PC-9 (cell line): Measurements from ENCODE around the gene GPS1. TPM values are rescaled to one million over a fixed set of nuclear protein-coding genes. Genes with fewer than 3 reads are reported as not detected.

Experiments
- BruUV-seq: library from RNA; stranded (reverse); fragments of 400-500 nt; replicated peaks from 2 replicates; lab custom pipeline; 2021; lab: Mats Ljungman, UMichigan
- CTCF ChIA-PET: fragments of 300-600 bp; sonication (Branson Sonifier 250); formaldehyde crosslinking; loops from one replicate; lab custom pipeline; 2022; ENCODE audit warnings: antibody characterized with exemption; lab: Charles Lee
- POLR2A ChIA-PET: fragments of 300-600 bp; sonication (Branson Sonifier 250); formaldehyde crosslinking; loops from one replicate; lab custom pipeline; 2022; ENCODE audit warnings: antibody characterized with exemption; ENCODE audit not compliant: unreplicated experiment; lab: Charles Lee
- DNase-seq, 2 experiments: peaks; one replicate each; pipeline versions ENCODE4 v3.0.0 to v3.0.0-alpha.2; 2015 to 2022; ENCODE audit warnings: mixed read lengths in 1 of 2
- H2AFZ ChIP-seq: fragments of 200-600 bp; sonication (generic); 2 replicates; pipeline ENCODE4 v1.8.1; 2017; ENCODE audit warnings: antibody characterized with exemption
- H3F3A ChIP-seq: fragments of 200-600 bp; sonication (generic); 2 replicates; pipeline ENCODE4 v1.8.1; 2017; ENCODE audit warnings: antibody characterized with exemption, mild to moderate bottlenecking, low read depth; ENCODE audit not compliant: insufficient read depth
- H3K27ac ChIP-seq: fragments of 200-600 bp; sonication (generic); 2 replicates; pipeline ENCODE4 v1.6.1; 2016; ENCODE audit warnings: mixed run types
- H3K27me3 ChIP-seq: fragments of 200-600 bp; sonication (generic); 2 replicates; pipeline ENCODE4 v1.6.1; 2016; ENCODE audit warnings: low read depth, mixed run types; ENCODE audit not compliant: insufficient read depth
- H3K36me3 ChIP-seq: fragments of 200-600 bp; sonication (generic); 2 replicates; pipeline ENCODE4 v1.6.1; 2016; ENCODE audit warnings: low read depth, mixed run types
- H3K4me1 ChIP-seq: fragments of 200-600 bp; sonication (generic); replicated peaks from 2 replicates; pipeline ENCODE4 v1.6.1; 2016; ENCODE audit warnings: mixed run types; ENCODE audit not compliant: insufficient read depth
- H3K4me2 ChIP-seq: fragments of 200-600 bp; sonication (generic); 2 replicates; pipeline ENCODE4 v1.6.1; 2017; ENCODE audit warnings: mixed run types
- H3K4me3 ChIP-seq: fragments of 200-600 bp; sonication (generic); 2 replicates; pipeline ENCODE4 v1.6.1; 2016; ENCODE audit warnings: mixed run types
- H3K79me2 ChIP-seq: fragments of 200-600 bp; sonication (generic); 2 replicates; pipeline ENCODE4 v1.6.1; 2017; ENCODE audit warnings: low read depth, mixed run types
- H3K9me2 ChIP-seq: fragments of 200-600 bp; sonication (generic); 2 replicates; pipeline ENCODE4 v1.8.1; 2017; ENCODE audit warnings: mild to moderate bottlenecking; ENCODE audit not compliant: insufficient read depth
- H3K9me3 ChIP-seq: fragments of 200-600 bp; sonication (generic); 2 replicates; pipeline ENCODE4 v1.8.1; 2016; ENCODE audit warnings: low read depth; ENCODE audit not compliant: insufficient read depth
- H4K20me1 ChIP-seq: fragments of 200-600 bp; sonication (generic); 2 replicates; pipeline ENCODE4 v1.8.1; 2017; ENCODE audit not compliant: insufficient read depth
- EZH2 ChIP-seq: fragments of 200-600 bp; sonication (generic); IDR thresholded peaks from 2 replicates; pipeline ENCODE4 v1.8.0; 2017; ENCODE audit warnings: antibody characterized with exemption, low read depth
- intact Hi-C: fragments of 100-400 bp; cut with micrococcal nuclease; formaldehyde crosslinking; loops from one replicate; pipeline ENCODE4 v1.10.0; 2022; ENCODE audit not compliant: unreplicated experiment
- total RNA-seq: library from RNA; stranded (reverse); gene quantifications from 2 replicates; pipeline ENCODE4 v1.2.3, GENCODE V29; 2021
- TF ChIP-seq, protein P1 (sequence below): fragments of 200-600 bp; sonication (generic); conservative IDR thresholded peaks from 2 replicates; pipeline ENCODE4 v1.6.1; 2017; ENCODE audit warnings: mixed run types, antibody characterized with exemption, mild to moderate bottlenecking, moderate library complexity

The GPS1 gene
- total RNA-seq, 1 experiment from 2014 or later, result 121 TPM

DNA sequence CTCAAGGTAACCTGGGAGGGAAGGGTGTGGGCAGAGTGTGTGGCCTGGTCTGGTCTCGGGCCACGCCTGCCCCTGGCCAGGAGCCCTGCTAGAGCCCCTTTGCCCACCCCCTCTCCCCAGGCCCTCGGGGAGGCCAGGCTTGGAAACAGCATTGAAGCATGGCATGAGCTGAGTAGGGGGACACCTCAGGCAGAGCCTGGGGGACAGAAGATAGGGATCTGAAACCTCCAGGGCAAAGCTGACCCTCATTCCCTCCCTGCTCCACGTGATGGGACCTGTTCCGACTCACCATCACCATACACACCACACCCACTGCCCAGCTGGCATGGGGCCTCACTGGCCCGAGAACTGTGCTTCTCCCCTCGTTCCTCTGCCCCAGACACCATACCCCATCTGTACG is 2.6 kb upstream of the GPS1 start:
- no peak for DNase-seq
- BruUV-seq, result no TSS peak
- H3K27ac ChIP-seq, result no peak overlapping the region
- no peaks in the 10 kb centered on the region for H3K4me1 ChIP-seq
- peaks cover 13% of the 10 kb centered on the region for H3K79me2 ChIP-seq
- intact Hi-C loops, result no loop called here
- H3K36me3 ChIP-seq, result no peaks in the 10 kb centered on the region
- H3K9me2 ChIP-seq, result no peaks in the 10 kb centered on the region
- H3K27me3 ChIP-seq, result no peaks in the 10 kb centered on the region
- no peak for TF ChIP-seq EZH2
- TF ChIP-seq, protein P1, sequence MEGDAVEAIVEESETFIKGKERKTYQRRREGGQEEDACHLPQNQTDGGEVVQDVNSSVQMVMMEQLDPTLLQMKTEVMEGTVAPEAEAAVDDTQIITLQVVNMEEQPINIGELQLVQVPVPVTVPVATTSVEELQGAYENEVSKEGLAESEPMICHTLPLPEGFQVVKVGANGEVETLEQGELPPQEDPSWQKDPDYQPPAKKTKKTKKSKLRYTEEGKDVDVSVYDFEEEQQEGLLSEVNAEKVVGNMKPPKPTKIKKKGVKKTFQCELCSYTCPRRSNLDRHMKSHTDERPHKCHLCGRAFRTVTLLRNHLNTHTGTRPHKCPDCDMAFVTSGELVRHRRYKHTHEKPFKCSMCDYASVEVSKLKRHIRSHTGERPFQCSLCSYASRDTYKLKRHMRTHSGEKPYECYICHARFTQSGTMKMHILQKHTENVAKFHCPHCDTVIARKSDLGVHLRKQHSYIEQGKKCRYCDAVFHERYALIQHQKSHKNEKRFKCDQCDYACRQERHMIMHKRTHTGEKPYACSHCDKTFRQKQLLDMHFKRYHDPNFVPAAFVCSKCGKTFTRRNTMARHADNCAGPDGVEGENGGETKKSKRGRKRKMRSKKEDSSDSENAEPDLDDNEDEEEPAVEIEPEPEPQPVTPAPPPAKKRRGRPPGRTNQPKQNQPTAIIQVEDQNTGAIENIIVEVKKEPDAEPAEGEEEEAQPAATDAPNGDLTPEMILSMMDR, result no peak
- H3K4me2 ChIP-seq, result no peak overlapping the region
- CTCF ChIA-PET, result no interaction called here
- no peaks in the 10 kb centered on the region for H3K9me3 ChIP-seq
- no peaks in the 10 kb centered on the region for H3F3A ChIP-seq
- H2AFZ ChIP-seq, result no peak overlapping the region
- POLR2A ChIA-PET, result no interaction called here
- no peaks in the 10 kb centered on the region for H4K20me1 ChIP-seq
- H3K4me3 ChIP-seq, result no peak overlapping the region

DNA sequence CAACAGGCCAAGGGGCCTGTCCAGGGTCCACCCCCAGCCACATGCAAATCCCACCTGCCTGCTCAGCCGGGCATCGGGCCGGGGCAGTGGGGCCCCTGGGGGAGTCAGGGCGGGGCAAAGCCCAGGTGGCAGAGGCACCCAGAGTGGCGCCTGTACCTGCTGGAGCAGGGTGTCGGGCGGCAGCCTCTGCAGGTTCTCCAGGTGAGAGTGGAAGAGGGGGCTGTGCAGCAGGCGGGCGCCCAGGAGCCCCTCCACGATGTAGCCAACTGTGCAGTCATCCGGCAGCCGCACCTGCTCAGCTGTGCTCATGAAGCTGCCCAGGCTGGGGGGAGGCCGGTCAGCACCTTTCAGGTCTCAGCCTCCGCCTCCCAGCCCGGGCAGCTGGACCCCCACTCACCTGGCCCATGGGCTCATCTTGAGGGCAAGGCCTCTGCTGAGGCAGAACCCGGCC is 2.2 kb upstream of the GPS1 start:
- H4K20me1 ChIP-seq, result no peaks in the 10 kb centered on the region
- no peak overlapping the region for H3K4me3 ChIP-seq
- peaks cover 13% of the 10 kb centered on the region for H3K79me2 ChIP-seq
- BruUV-seq, result no TSS peak
- TF ChIP-seq, protein P1, result no peak
- no peak for TF ChIP-seq EZH2
- H3K36me3 ChIP-seq, result no peaks in the 10 kb centered on the region
- H3K4me2 ChIP-seq, result no peak overlapping the region
- intact Hi-C loops, result no loop called here
- no peak overlapping the region for H2AFZ ChIP-seq
- H3K27me3 ChIP-seq, result no peaks in the 10 kb centered on the region
- ChIA-PET CTCF (interaction anchor here (0.6 kb wide), 1 partner anchor 14 kb away, joined by 3 read pairs; no protein-coding TSS in a partner anchor), POLR2A (no interaction called here)
- no peaks in the 10 kb centered on the region for H3F3A ChIP-seq
- no peak for DNase-seq
- no peaks in the 10 kb centered on the region for H3K9me3 ChIP-seq
- no peaks in the 10 kb centered on the region for H3K9me2 ChIP-seq
- no peaks in the 10 kb centered on the region for H3K4me1 ChIP-seq
- no peak overlapping the region for H3K27ac ChIP-seq

DNA sequence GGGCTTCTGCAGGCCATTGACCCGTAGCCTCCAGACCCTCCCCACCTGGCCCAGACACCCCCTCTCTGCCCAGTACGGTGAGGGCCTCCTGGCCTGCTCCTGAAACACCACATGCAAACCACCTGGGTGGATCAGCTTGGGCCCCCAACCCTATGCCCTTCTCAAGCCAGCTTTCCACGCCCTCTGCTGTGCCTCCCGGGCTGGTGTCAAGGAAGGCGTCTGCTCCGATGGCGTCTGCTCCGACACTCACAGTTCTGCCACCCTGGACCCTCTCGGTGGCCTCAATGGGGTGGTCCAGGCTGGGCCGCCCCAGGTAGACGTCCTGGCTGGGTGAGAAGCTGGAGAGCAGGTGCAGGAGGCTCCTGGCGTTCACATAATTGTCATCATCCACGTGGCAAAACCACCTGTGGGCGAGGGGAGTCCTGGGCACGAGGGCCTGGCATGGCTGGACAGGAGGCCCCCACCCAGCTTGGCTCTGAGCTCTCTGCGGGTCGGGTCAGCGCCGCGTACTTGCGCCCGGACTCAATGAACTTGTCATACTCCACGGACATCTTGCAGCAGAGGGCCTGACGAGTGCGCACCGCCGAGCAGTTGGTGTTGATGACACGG is 1.4 kb upstream of the GPS1 start:
- no peaks in the 10 kb centered on the region for H3K9me2 ChIP-seq
- no peaks in the 10 kb centered on the region for H4K20me1 ChIP-seq
- H3K27me3 ChIP-seq, result no peaks in the 10 kb centered on the region
- CTCF ChIA-PET, result interaction anchor here (0.6 kb wide), 2 partner anchors 14 to 73 kb away, joined by 3 to 12 read pairs; no protein-coding TSS in a partner anchor
- H3K27ac ChIP-seq, result no peak overlapping the region
- no peaks in the 10 kb centered on the region for H3F3A ChIP-seq
- peaks cover 13% of the 10 kb centered on the region for H3K79me2 ChIP-seq
- no peak for TF ChIP-seq EZH2
- TF ChIP-seq, protein P1, result no peak
- no peak for DNase-seq
- TSS peak; percentile 23 for BruUV-seq
- no peak overlapping the region for H2AFZ ChIP-seq
- intact Hi-C loops, result no loop called here
- no peaks in the 10 kb centered on the region for H3K36me3 ChIP-seq
- POLR2A ChIA-PET, result no interaction called here
- H3K4me1 ChIP-seq, result no peaks in the 10 kb centered on the region
- peak overlapping the region; percentile 74; the same call in 1 of the 2 replicates for H3K4me2 ChIP-seq
- H3K4me3 ChIP-seq, result no peak overlapping the region
- no peaks in the 10 kb centered on the region for H3K9me3 ChIP-seq
